NB4 (cell line): ENCODE results near the gene NOA1.

Experiments
- MYC ChIP-seq: IDR thresholded peaks from 2 replicates; pipeline ENCODE4 v1.6.1; 2011; ENCODE audit warnings: low read depth, low read length
- POLR2A ChIP-seq: IDR thresholded peaks from 2 replicates; pipeline ENCODE4 v1.6.1; 2011; ENCODE audit warnings: mild to moderate bottlenecking; ENCODE audit not compliant: insufficient read length; ENCODE audit errors: extremely low read depth
- TF ChIP-seq, protein P1 (sequence below): IDR thresholded peaks from one replicate; pipeline ENCODE4 v1.5.1; 2012; ENCODE audit warnings: low read depth, low read length

DNA sequence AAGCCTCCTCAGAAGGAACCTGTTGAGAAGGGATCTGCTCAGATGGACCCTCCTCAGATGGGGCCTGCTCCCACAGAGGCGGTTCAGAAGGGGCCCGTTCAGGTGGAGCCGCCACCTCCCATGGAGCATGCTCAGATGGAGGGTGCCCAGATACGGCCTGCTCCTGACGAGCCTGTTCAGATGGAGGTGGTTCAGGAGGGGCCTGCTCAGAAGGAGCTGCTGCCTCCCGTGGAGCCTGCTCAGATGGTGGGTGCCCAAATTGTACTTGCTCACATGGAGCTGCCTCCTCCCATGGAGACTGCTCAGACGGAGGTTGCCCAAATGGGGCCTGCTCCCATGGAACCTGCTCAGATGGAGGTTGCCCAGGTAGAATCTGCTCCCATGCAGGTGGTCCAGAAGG is 46.8 kb downstream of the NOA1 start:
- TF ChIP-seq, protein P1, sequence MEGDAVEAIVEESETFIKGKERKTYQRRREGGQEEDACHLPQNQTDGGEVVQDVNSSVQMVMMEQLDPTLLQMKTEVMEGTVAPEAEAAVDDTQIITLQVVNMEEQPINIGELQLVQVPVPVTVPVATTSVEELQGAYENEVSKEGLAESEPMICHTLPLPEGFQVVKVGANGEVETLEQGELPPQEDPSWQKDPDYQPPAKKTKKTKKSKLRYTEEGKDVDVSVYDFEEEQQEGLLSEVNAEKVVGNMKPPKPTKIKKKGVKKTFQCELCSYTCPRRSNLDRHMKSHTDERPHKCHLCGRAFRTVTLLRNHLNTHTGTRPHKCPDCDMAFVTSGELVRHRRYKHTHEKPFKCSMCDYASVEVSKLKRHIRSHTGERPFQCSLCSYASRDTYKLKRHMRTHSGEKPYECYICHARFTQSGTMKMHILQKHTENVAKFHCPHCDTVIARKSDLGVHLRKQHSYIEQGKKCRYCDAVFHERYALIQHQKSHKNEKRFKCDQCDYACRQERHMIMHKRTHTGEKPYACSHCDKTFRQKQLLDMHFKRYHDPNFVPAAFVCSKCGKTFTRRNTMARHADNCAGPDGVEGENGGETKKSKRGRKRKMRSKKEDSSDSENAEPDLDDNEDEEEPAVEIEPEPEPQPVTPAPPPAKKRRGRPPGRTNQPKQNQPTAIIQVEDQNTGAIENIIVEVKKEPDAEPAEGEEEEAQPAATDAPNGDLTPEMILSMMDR, result no peak
- no peak for TF ChIP-seq POLR2A
- no peak for TF ChIP-seq MYC
